ENCODE measurements around the gene ZNF844.
"Not testable (repeated sequence)": the region's sequence is repeated elsewhere in the genome, so short reads cannot be mapped to it uniquely, and the experiment has no call there.

ZNF844 gene

DNA sequence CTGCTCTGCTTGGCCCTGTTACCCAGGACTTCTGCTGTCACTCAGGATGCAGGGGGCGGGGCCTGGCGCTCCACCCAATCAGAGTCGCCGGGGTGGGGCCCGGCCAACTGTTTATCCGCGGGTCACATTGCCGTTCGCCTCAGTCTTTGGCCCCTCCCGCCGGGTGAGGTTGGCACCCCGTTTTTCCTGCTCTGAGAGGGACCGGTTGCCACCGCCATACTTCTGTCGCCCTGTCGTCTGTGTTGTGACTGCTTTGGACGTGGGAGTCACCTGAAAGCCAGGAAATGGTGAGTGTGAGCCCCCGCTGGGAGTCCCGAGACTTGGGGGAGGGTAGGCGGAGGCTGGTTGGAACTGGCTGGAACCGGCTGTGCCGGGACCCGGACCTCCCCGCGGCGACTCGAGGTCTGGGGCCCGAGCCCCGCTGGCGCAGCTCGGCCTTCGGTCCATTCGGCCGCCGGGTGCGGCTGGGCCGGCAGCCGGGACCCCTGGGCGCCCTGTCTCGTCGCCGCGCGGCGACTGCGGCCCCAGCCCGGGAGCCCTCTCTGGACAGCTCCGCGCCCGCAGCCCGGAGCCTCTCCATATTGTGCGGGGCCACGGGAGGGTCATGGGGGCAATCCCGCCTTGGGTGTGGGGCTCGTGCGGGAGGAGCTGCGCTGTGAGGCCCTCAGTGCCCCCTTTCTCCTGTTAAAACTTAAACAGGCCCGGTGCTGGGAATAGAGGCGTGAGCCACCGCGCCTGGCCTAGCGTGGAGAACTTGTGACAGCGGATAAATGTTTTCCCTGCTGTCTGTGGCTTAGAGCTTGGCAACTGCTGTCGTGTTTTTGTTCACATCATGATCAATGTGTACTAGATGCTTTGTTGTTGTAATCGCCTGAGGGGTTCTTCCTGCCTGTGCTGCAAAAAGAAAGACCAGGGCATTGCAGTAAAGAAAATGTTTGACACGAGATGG is at the start of gene ZNF844:
Gene ZNF844, plus strand, starts transcription at position 142 of the 949 bp plus-strand sequence. Its CDS starts 143 bp downstream, at position 285.
- DNase-seq = peak; percentile 83 to 94

DNA sequence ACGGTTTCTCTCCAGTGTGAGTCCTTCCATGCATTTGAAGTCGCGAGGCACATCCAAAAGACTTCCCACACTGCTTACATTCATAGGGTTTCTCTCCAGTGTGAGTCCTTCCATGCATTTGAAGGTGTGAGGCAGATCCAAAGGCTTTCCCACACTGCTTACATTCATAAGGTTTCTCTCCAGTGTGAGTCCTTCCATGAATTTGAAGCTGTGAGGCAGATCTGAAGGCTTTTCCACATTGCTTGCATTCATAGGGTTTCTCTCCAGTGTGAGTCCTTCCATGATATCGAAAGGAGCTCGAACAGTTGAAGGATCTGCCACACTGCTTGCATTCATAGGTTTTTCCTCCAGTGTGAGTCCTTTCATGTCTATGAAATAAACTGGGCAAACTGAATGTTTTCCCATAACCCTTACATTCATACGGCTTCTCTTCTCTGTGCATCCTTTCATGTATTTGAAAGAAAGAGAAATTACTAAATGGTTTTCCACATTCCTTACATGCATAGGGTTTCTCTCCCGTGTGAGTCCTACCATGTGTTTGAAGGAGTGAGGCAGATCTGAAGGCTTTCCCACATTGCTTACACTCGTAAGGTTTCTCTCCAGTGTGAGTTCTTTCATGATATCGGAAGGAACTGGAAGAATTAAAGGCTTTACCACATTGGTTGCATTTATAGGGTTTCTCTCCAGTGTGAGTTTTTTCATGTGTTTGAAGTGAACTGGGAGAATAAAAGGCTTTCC is 49.3 kb upstream of the ZNF844 start:
- no peak for DNase-seq

DNA sequence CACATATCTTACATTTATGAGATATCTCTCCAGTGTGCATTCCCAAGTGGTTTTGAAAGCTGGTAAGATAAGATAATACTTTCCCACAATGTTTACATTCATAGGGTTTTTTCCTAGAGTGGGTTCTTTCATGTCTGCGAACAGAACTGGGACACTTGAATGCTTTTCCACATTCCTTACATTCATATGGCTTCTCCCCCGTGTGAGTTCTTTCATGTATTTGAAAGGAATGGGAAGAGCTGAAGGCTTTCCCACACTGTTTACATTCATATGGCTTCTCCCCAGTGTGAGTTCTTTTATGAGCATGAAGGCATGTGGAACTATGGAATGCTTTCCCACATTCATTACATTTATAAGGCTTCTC is 48.8 kb upstream of the ZNF844 start:
- no peak for DNase-seq

DNA sequence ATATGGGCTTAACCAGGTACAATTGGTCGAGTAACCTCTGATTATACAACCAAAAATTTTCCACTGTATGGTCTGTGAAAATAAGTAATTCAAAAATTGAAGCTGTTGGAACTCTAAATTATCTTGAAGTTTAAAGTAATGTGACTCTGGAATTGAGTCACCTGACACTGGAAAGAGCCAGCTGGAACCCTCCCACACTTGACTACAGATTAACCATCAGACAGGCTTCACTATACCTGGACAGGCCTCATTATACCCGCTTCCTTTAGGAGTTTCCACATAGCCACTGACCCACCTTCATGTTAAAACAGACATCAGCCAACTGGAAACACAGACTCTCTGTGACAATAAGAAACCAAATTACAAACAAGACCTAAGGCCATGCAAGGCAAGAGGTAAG is 30.3 kb upstream of the ZNF844 start:
- DNase-seq = no peak

DNA sequence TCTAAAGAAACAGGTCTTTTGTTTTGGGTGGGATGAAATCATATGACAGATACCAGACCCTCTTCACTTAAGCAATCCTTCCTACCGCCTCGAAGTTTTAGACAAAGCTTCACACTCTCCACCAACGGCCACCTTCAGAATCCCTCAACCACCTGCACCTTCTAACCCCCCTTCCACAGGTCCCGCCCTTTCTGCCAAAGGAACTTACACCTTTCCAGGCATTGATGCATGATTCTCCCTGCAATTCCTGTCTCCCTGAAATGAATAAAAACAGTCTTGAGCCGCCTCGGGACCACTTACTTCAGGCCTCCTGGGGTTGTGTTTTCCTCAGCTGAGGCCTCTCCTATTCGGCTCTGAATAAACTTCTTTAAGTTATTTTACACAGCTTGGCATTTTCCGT is 29.9 kb upstream of the ZNF844 start:
- DNase-seq = no peak

DNA sequence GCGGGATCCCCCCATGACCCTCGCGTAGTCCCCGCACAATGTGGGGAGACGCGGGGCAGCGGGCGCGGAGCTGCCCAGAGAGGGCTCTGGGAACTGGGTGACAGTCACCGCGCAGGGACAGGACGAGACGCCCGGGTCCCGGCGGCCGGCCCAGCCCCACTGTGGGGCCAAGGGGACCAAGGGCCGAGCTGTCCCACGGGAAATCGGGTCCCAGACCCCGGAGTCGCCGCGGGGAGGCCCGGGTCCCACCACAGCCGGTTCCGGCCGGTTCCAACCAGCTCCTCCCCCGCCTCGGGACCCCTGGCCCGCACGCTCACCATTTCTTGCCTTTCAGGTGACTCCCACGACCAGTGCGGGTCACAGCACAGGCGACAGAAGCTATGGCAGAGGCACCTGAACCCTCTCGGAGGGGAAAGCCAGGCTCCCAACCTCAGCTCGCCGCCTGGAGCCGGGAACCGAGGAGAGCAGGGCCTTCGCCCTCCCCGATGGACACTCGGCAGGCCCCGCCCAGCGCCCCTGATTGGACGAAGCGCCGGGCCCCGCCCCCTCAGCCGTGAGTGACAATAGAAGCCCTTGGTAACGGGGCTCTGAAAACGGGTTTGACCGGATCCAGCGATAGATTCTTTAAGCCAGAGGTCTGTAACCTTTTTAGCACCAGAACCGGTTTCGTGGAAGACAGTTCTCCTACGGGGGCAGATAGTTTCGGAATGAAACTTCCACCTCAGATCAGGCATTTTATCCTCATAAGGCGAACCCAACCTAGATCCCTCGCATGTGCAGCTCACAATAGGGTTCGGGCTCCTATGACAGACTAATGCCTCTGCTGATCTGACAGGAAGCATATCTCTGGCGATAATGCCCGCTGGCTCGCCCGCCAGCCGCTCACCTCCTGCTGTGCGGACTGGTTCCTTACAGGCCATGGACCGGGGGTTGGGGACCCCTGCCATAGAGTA is 29.0 kb upstream of the ZNF844 start, which contains the start of gene ZNF433:
Gene ZNF433, minus strand, starts transcription at position 460 of the 953 bp plus-strand sequence. Its CDS starts 140 bp downstream, at position 320.
- peak; percentile 72 to 93 for DNase-seq

DNA sequence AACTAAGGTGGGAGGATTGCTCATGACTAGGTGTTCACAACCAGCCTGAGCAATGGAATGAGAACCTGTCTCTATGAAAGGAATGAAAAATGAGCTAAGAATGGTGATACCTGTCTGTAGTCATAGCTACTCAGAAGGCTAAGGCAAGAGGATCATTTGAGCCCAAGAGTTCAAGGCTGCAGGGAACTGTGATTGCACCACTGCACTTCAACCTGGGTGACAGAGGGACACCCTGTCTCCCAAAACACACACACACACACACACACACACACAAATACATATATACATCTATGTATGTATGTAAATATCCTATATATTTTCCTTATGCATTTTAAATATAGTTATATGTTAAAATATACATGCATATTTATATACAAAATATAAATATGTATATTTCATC is 21.6 kb upstream of the ZNF844 start:
- DNase-seq = no peak

DNA sequence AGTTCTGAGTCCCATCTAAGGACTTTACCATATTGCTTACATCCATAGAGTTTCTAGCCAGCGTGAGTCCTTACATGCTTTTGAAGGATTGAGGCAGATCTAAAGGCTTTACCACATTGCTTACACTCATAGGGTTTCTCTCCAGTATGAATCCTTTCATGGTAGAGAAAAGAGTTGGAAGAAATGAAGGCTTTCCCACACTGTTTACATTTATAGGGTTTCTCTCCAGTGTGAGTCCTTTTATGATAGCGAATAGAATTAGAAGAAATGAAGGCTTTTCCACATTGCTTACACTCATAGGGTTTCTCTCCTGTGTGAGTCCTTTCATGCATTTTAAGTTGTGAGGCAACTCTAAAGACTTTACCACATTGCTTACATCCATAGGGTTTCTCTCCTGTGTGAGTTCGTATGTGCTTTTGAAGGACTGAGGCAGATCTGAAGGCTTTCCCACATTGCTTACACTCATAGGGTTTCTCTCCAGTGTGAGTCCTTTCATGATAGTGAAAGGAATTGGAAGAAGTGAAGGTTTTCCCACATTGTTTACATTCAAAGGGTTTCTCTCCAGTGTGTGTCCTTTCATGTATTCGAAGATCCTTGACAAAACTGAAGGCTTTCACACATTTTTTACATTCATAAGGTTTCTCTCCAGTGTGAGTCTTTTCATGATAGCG is 20.6 kb upstream of the ZNF844 start:
- DNase-seq = no peak

DNA sequence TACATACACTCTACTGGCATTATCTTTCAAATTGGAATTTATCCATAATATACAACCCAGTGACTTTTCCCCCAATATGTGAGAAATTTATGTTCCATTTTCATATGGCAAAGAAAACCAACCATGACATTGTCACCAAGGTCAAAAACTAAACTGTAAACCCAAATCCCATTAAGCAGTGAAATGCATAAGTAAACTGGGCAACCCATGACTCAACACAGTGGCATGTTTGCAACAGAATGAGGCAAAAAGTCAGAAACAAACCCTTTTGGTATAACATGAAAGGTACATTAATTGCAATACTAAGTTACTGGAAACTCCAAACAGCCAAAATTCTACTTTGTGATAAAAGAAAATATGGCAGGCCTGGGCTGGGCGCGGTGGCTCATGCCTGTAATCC is 16.7 kb upstream of the ZNF844 start:
- DNase-seq = no peak

DNA sequence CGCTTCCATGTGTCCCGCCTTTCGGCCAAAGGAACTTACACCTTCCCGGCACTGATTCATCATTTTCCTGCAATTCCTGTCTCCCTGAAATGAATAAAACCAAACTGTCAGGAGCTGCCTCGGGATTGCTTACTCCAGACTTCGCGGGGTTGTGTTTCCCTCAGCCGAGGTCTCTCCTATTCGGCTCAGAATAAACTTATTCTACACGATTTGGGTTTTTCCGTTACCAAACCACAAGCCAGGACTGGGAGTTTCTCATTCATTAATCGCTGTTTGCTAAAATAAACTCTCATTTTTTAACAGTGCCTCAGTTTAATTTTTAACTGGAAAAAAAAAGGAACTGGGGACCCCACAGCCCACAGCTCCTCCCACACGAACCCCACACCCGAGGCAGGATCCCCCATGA is 12.4 kb upstream of the ZNF844 start:
- DNase-seq = peak in 1 of 2 experiments; percentile 26

DNA sequence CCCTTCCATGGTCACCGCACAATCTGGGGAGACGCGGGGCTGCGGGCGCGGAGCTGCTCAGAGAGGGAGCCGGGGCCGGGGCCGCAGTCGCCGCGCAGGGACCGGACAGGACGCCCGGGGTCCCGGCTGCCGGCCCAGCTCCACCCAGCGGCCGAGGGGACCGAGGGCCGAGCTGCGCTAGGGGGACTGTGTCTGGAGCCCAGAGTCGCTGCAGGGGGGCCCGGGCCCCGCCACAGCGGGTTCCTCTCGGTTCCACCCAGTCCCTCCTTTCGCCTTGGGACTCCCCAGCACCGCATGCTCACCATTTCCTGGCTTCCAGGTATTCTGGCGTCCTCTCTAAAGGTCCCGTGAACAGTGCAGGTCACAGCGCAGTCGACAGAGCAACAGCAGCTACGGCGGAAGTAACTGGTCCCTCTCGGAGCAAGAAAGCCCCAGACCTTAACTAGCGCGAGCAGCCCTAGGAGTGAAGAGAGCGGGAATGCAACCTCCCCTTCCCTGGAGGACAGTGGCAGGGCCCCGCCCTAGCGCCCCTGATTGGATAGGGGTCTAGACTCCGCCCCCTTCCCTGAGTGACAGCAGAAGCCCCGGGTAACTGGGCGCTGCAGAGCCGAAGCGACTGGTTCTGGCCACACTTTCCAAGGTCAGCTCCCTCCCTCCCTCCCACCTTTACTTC is 11.9 kb upstream of the ZNF844 start, which contains the start of gene ZNF878:
Gene ZNF878, minus strand, starts transcription at position 465 of the 673 bp plus-strand sequence. Its CDS starts 160 bp downstream, at position 305.
- peak; percentile 95 to 97 for DNase-seq

DNA sequence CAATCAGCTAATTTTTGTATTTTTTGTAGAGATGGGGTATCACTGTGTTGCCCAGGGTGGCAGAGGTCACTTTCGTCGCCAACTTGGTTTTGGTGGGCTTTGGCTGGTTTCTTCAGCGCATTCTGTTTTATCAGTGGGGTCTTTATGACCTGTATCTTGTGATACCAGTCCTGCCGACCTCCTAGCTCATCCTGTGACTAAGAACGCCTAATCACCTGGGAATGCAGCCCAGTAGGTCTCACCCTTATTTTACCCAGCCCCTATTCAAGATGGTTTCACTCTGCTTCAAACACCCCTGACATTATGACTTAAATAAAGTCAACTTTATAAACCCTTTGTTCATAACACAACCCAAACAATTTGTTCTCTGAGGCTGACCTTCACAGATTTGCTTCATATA is 8.7 kb upstream of the ZNF844 start:
- DNase-seq = no peak

DNA sequence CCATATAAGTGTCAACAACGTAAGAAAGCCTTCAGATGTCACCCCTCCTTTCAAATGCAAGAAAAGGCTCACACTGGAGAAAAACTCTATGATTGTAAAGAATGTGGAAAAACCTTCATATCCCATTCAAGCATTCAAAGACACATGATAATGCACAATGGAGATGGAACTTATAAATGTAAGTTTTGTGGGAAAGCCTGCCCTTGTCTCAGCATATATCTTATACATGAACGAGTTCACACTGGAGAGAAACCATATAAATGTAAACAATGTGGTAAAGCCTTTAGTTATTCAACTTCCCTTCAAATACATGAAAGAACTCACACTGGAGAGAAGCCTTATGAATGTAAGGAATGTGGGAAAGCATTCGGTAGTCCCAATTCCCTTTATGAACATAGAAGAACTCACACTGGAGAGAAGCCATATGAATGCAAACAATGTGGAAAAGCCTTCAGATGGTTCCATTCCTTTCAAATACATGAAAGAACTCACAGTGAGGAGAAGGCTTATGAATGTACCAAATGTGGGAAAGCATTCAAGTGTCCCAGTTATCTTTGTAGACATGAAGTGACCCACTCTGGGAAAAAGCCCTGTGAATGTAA is 11.1 kb downstream of the ZNF844 start:
- no peak for DNase-seq

DNA sequence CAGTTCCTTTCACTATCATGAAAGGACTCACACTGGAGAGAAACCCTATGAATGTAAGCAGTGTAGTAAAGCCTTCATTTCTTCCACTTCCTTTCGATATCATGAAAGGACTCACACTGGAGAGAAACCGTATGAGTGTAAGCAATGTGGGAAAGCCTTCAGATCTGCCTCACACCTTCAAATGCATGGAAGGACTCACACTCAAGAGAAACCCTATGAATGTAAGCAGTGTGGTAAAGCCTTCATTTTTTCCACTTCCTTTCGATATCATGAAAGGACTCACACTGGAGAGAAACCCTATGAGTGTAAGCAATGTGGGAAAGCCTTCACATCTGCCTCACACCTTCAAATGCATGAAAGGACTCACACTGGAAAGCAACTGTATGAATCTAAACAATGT is 11.8 kb downstream of the ZNF844 start:
- DNase-seq = not testable (repeated sequence)

DNA sequence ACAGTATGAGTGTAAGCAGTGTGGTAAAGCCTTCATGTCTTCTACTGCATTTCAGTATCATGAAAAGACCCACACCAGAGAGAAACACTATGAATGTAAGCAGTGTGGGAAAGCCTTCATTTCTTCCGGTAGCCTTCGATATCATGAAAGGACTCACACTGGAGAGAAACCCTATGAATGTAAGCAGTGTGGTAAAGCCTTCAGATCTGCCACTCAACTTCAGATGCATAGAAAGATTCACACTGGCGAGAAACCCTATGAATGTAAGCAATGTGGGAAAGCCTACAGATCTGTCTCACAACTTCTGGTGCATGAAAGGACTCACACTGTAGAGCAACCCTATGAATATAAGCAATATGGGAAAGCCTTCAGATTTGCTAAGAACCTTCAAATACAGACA is 12.8 kb downstream of the ZNF844 start:
- DNase-seq = no peak

DNA sequence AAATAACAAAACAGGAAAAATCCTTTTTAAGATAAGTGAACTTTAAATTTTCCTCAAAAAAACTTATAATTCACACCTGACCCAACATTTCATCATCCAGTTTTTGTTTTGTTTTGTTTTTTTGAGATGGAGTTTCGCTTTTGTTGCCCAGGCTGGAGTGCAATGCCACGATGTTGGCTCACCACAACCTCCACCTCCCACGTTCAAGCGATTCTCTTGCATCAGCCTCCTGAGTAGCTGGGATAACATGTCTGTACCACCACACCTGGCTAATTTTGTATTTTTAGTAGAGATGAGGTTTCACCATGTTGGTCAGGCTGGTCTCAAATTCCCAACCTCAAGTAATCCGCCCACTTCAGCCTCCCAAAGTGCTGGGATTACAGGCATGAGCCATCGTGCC is 18.8 kb downstream of the ZNF844 start:
- not testable (repeated sequence) for DNase-seq

DNA sequence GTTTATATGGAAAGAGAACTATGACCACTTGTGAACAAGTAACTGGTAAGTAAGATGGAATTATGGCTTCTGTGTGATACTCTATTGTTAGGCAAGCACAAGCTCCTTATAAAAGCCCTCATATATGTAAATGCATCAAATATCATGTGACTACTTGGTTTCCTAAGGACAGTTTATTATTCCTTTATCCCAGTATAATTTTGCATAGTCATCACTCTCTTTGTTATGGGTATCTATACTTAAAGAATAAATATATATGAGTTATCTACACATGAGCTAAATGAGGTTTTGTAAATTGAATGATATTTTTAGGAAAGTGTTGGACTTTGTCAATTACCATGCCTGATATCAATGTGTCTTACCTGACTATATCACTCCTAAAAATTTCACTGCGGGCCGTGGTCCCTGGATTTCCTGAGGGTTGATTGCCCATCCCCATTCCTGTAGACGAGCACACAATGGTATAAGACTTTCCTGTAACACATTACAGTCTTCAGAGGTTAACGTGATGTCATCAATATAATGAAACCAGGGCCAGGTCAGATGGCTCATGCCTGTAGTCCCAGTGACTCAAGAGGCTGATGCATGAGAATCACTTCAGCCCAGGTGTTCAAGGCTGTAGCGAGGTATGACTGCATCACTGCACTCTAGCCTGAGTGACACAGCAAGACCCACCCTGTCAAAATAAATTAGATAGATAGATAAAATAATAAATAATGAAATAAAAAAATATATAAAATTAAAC is 20.7 kb downstream of the ZNF844 start:
- no peak for DNase-seq

DNA sequence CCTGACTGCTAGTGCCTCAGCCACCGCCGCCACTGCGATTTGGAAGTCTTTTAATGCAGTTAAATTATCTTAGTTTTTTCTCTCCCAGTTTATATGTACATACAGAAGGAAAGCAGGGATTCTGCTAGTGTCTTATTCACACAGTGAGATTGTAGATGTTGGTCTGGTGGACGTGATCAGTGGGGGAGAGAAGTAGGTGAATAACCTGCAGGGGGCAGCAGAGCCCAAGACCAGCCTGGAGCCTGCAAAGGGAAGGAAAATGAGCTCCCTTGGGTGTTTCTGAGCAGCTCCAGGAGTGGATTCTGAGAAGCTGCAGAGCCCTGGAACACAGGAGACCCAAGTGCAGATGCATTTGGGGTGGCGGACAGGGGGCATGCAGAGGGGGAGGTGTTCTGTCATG is 26.3 kb downstream of the ZNF844 start:
- DNase-seq = peak in 1 of 2 experiments; percentile 20

DNA sequence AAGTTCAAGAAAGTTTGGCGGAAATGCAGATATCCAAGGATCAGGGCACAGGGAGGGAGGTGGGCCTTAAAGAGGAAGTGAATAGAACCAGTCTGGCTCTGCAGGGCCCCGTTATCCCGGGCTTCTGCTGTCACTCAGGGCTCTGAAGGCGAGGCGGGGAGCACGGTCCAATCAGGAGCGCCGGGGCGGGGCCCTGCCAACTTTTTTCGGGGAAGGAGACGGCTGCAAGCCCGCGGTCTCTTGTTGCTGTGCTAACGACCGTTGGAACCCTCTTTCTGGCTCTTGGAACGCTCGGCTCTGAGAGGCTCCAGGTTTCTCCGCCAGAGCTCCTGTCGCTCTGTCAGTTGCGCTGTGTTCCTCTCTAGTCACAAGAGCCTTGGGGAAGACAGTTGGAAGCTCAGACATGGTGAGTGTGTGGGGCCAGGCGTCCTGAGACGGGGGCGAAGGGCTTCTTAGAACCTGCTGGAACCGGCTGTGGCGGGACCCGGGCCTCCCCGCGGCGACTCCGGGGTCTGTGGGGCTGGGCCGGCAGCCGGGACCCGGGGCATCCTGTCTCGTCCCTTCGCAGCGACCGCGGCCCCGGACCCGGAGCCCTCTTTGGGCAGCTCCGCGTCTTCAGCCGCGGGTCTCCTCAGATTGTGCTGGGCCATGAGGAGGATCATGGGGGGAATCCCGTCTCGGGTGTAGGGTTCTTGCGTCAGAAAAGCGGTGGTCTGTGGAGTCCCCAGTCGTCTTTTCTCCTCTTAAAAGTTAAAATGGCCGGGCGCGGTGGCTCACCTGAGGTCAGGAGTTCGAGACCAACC is 27.7 kb downstream of the ZNF844 start:
- DNase-seq = peak in 1 of 2 experiments; percentile 46

Data from SW 1271 (cell line).